Activated naive CD4-positive, alpha-beta T cell treated with anti-CD3 and anti-CD28 coated beads, Interleukin-2, amount 50 U/mL, for 24 hours (primary cell): ENCODE data around the gene FGFR3.
A peak's percentile ranks its signal among the peaks of the same experiment; 100 is the strongest.

Experiments
- H3K27ac Mint-ChIP-seq: one replicate; pipeline ENCODE4 v1.8.0; 2021; ENCODE audit warnings: mild to moderate bottlenecking, mixed read lengths
- H3K27me3 Mint-ChIP-seq: one replicate; pipeline ENCODE4 v1.8.0; 2021; ENCODE audit warnings: mixed read lengths
- H3K36me3 Mint-ChIP-seq: one replicate; pipeline ENCODE4 v1.8.0; 2021; ENCODE audit warnings: mixed read lengths
- H3K4me1 Mint-ChIP-seq: one replicate; pipeline ENCODE4 v1.8.0; 2021; ENCODE audit warnings: mixed read lengths
- H3K4me3 Mint-ChIP-seq: one replicate; pipeline ENCODE4 v1.8.0; 2021; ENCODE audit warnings: mild to moderate bottlenecking, mixed read lengths
- H3K9me3 Mint-ChIP-seq: one replicate; pipeline ENCODE4 v1.8.0; 2021; ENCODE audit warnings: mixed read lengths

Gene FGFR3

GRCh38 chr4:1808851-1809753, 16.0 kb downstream of the FGFR3 start:
- H3K36me3 Mint-ChIP-seq, result no peaks in the 10 kb centered on the region
- no peaks in the 10 kb centered on the region for H3K27me3 Mint-ChIP-seq
- H3K4me1 Mint-ChIP-seq, result no peaks in the 10 kb centered on the region
- no peaks in the 10 kb centered on the region for H3K9me3 Mint-ChIP-seq
- no peak overlapping the region for H3K27ac Mint-ChIP-seq
- no peak overlapping the region for H3K4me3 Mint-ChIP-seq

- no peak overlapping the region for H3K27ac Mint-ChIP-seq
- H3K4me3 Mint-ChIP-seq, result no peak overlapping the region
- H3K4me1 Mint-ChIP-seq, result no peaks in the 10 kb centered on the region
These were observed 16.8 kb downstream of the FGFR3 start for GRCh38 chr4:1809754-1810502.

DNA sequence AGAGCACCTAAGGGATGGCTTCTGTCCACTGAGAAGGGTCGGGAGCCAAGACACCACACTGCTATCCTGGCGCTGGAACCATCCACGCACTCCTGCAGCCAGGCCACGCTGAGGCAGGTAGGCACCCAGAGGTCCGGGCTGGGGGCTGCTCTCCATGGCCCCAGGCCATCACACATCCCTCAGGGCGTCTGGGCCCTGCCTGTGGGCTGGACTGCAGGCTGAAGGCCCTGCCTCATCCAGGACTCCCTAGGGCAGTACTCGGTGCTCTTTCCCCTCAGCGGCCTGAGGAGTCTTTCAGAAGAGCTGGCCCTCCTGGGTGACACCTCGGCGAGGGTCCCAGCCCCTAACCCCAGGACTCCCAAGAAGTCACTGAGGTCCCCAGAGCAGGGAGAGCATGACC, 17.7 kb downstream of the FGFR3 start:
- Mint-ChIP-seq H3K4me3 (no peak overlapping the region), H3K27ac (no peak overlapping the region), H3K27me3 (no peaks in the 10 kb centered on the region), H3K4me1 (no peaks in the 10 kb centered on the region), H3K36me3 (no peaks in the 10 kb centered on the region), H3K9me3 (no peaks in the 10 kb centered on the region)

More at GRCh38 chr4:1809754-1810502, 16.8 kb downstream of the FGFR3 start:
- no peaks in the 10 kb centered on the region for H3K27me3 Mint-ChIP-seq
- H3K9me3 Mint-ChIP-seq, result no peaks in the 10 kb centered on the region
- no peaks in the 10 kb centered on the region for H3K36me3 Mint-ChIP-seq

- H3K9me3 Mint-ChIP-seq, result no peaks in the 10 kb centered on the region
- no peaks in the 10 kb centered on the region for H3K27me3 Mint-ChIP-seq
- no peak overlapping the region for H3K4me3 Mint-ChIP-seq
- H3K36me3 Mint-ChIP-seq, result peaks cover 2% of the 10 kb centered on the region
- no peak overlapping the region for H3K27ac Mint-ChIP-seq
- H3K4me1 Mint-ChIP-seq, result no peaks in the 10 kb centered on the region
These were observed 19.6 kb downstream of the FGFR3 start for GRCh38 chr4:1812720-1813119.

DNA sequence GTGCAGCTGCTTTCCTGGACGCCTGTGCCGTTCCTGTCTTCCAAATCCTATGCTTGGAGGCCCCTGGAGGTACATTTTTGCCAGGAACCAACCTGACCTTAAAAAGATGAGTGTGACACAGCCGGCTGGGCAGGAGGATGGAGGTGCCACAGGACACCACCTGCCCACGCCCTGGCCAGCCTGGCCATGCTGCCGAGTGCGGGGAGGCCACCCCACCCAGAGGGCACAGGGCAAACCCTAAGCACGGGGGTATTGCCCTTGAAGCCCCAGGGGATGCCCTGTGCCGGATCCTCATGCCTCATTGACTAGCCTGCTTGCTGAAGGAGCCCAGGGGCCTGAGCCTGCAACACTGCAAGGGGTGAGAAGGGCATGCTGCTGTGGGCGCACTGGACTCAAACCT, 20.1 kb downstream of the FGFR3 start:
- Mint-ChIP-seq H3K27ac (no peak overlapping the region), H3K4me1 (no peaks in the 10 kb centered on the region), H3K4me3 (no peak overlapping the region), H3K9me3 (no peaks in the 10 kb centered on the region), H3K36me3 (peaks cover 2% of the 10 kb centered on the region), H3K27me3 (no peaks in the 10 kb centered on the region)

GRCh38 chr4:1813915-1814314, 20.8 kb downstream of the FGFR3 start:
- H3K27ac Mint-ChIP-seq, result no peak overlapping the region
- H3K9me3 Mint-ChIP-seq, result no peaks in the 10 kb centered on the region
- H3K4me1 Mint-ChIP-seq, result no peaks in the 10 kb centered on the region
- H3K4me3 Mint-ChIP-seq, result no peak overlapping the region
- no peaks in the 10 kb centered on the region for H3K27me3 Mint-ChIP-seq
- peaks cover 2% of the 10 kb centered on the region for H3K36me3 Mint-ChIP-seq

DNA sequence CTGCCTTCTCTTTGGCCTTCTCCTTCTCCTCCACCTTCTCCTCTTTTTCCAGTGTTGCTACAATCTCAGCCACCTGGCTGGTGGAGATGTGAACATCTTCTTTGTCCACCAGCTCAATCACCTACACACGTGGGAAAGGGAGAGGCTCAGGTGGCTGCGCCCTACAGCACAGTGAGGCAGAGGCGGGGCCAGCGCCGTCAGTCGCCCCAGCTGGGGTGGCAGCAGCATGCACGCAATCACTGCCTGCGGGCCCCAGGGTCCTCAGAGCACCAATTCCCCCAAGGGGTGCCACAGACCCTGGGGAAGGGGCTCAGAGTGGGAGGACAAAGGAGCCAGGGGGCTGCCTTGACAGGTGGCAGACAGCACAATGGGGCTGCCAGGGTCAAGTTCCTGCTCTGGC, 21.4 kb downstream of the FGFR3 start:
- Mint-ChIP-seq H3K27ac (no peak overlapping the region), H3K36me3 (peaks cover 4% of the 10 kb centered on the region), H3K4me3 (no peak overlapping the region), H3K4me1 (no peaks in the 10 kb centered on the region), H3K9me3 (no peaks in the 10 kb centered on the region), H3K27me3 (no peaks in the 10 kb centered on the region)

DNA sequence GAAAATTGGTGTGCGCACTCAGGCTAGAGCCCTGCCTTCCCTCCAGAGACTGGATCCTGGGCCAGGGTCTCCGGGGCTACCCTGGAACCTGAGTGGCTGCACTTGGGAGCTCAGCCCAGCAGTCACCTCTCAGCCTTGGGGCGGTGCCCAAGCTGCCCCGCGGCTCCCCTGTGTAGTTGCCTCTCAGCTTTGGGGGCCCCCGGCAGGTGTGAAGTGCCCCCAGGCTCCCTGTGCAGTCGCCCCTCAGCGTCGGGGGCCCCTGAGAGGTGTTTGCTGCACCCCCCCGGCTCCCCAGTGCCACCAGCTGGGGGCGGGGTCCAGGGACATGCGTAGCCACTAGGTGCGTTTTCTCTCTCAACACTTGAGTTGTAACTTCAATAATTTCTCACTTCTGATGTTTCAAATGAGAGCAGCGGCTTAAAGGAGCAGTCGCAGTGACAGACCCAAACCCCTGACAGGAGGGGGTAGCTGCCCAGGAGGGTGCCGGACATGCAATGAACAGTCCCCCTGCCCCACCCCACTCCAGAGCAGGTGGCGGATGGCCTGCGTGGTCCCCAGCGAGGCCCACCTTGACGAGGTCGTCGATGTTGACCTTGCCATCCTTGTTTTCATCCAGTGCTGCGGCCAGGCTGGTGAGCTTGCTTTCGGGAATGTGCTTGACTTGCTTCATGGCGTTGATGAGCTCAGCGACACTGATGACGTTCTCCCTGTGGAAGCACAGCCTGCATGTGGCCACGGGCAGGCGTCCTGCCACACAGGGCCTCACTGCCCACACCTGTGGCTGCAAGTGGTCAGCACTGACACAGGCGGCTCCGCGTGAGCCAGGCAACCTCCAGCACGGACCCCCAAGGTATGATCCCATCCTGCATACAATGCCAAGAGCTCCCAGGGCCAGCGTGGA, 22.3 kb downstream of the FGFR3 start:
- Mint-ChIP-seq H3K4me3 (no peak overlapping the region), H3K4me1 (no peaks in the 10 kb centered on the region), H3K27ac (no peak overlapping the region), H3K27me3 (no peaks in the 10 kb centered on the region), H3K36me3 (peaks cover 8% of the 10 kb centered on the region), H3K9me3 (no peaks in the 10 kb centered on the region)

DNA sequence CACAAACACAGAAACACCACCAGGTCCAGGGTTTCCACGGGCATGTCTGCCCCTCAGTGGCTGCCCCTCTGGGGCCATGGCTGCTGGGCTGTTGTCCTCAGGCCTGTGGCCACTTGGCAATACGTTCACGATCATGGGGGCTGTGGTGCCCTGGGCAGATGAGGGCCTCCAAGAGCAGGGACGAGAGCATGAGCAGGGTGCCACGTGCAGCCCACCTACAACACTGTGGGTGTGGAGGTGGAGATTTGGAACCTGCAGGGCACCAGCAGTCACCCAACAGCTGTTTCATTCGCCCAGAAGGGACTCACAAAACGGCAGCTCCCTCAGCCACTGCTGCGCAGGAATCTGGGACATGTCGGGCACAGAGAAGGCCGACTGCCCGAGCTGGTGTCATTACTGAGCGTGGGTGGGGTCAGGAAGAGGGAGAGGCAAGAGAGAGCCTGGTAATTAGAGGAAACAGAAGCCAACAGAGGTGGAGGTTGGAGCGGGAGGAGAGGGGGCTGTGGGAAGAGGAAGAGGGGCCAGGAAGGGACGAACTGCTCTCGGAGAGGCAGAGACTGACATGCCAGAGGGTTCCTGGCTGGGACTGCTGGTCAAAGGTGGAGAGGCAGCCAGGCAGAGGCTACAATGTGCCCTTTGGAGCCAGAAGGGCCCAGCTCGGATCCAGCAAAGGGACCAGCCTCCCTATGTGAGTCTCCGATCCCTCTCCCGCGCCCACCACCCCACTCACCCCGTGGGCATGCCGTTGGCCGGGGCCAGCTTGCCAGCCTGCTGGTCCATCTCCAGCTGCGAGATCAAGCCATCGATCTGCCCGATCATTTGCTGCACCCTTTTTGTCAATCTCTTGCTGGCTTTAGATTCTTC, 23.1 kb downstream of the FGFR3 start:
- Mint-ChIP-seq H3K9me3 (no peaks in the 10 kb centered on the region), H3K4me1 (no peaks in the 10 kb centered on the region), H3K4me3 (no peak overlapping the region), H3K27ac (no peak overlapping the region), H3K36me3 (peaks cover 9% of the 10 kb centered on the region), H3K27me3 (no peaks in the 10 kb centered on the region)

DNA sequence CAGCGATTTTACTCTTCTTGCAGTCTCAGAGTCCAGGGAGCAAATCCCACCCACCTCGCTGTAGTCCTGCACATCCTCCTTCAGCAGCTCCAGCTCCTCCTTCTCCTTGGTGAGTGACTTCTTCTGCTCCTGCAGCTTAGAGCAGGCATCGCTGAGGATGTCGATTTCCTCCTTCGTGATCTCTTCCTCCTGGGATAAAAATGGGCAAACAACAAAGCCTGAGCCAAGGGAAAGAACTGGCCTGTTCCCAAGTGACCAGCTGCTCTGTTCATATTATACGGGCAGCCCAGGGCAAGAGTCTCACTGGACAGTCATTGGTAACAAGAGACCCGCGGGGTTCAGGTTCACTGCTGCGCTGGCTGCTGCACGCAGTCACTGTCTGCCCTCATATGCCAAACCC, 26.2 kb downstream of the FGFR3 start:
- Mint-ChIP-seq H3K36me3 (peaks cover 9% of the 10 kb centered on the region), H3K27ac (no peak overlapping the region), H3K4me1 (no peaks in the 10 kb centered on the region), H3K27me3 (no peaks in the 10 kb centered on the region), H3K4me3 (no peak overlapping the region), H3K9me3 (no peaks in the 10 kb centered on the region)

- H3K4me1 Mint-ChIP-seq, result no peaks in the 10 kb centered on the region
- no peaks in the 10 kb centered on the region for H3K9me3 Mint-ChIP-seq
- H3K36me3 Mint-ChIP-seq, result peaks cover 10% of the 10 kb centered on the region
- H3K4me3 Mint-ChIP-seq, result no peak overlapping the region
- no peaks in the 10 kb centered on the region for H3K27me3 Mint-ChIP-seq
- peak overlapping the region; percentile 43 for H3K27ac Mint-ChIP-seq
These were observed 26.7 kb downstream of the FGFR3 start for GRCh38 chr4:1819816-1820215.

DNA sequence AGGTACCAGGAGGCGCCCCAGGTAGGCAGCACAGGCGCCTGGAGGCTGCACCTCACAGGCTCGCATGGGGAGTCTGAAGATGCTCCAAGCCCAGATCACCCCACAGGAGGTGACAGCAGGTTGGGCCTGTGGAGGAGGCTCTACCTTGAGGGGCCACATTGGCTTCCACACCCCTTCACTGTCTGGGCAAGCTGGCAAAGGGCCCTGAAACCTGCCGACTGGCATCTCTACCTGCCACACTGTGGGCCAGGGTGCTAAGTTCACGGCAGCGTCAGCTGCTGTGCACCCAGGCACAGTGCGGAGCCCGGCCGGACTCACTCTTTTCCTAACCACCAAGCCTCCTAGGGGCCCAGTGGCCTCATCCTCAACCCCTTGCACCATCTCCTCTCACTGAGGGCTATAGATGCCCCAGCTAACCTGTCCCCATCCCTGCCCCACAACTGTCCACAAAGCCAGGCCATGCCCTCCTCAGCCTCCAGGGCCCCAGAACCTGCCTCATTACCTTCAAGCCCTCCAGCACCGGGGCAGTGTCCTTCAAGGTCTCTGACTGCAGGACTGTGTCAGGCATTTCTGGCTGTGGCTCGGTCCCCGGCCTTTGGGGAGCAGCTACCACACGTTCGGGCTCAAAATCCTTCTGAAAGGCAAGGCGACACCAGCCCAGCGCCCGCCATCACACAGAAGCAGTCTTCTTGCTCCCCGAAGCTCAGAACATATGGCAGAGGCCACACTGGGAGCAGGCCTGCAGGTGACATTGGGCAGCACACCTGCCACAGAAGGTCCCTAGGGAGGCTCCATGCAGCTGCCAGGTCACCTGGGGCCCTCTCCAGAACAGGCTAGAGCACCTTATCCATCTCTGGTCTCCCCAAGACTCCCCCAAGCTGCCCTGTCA, 28.8 kb downstream of the FGFR3 start:
- H3K27me3 Mint-ChIP-seq, result no peaks in the 10 kb centered on the region
- no peak overlapping the region for H3K27ac Mint-ChIP-seq
- H3K36me3 Mint-ChIP-seq, result peaks cover 10% of the 10 kb centered on the region
- H3K4me1 Mint-ChIP-seq, result no peaks in the 10 kb centered on the region
- H3K4me3 Mint-ChIP-seq, result no peak overlapping the region
- no peaks in the 10 kb centered on the region for H3K9me3 Mint-ChIP-seq

DNA sequence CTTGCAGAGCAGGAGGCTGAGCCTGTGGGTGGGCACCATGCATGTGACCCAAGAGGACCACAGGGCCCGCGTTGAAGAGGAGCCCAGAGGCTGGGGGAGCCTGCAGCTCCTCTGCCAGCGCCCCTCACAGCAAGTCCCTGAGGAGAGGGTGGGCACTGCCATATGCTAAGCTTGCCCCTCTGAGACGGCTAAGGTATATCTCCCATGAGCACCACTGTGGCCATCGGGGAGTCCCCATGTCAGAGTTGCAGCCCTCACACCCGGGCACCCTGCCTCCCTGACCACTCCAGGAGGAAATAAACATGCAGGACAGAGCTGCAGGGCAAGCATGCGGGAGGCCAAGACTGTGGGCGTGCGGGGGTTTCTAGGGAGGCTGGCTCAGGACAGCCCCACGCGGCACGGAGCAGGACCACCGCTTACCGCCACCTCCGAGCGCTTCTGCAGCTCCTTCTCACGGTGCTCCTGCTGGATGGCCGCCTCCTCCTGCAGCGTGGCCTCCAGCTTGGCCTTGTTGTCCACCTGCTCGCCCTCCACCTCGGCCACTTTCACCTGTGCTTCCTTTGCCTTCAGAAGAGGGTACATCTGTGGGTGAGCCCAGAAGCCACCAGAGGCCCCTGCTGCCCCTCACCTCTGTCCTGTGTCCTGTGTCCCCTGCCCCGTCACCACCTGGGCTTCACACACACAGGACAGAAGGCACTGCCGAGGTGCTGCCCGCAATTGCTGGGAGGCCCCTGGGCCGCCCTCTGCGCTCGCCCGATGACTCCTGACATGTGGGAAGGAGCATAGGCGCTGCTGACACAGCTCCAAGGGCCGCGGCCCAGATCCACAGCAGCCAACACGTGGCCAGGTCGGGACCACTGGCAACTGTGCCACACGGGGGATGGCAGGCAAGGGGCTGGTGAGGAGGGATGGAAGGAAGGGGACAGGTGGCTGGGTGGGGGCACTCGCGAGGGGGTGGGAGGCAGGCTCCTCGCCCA, 29.8 kb downstream of the FGFR3 start:
- Mint-ChIP-seq H3K27ac (no peak overlapping the region), H3K36me3 (peaks cover 10% of the 10 kb centered on the region), H3K4me3 (no peak overlapping the region), H3K4me1 (no peaks in the 10 kb centered on the region), H3K27me3 (no peaks in the 10 kb centered on the region), H3K9me3 (no peaks in the 10 kb centered on the region)
